Effector CD4-positive, alpha-beta T cell (primary cell): ENCODE results near the gene TREML2.
A peak's percentile ranks its signal among the peaks of the same experiment; 100 is the strongest.
"Not testable (repeated sequence)": the region's sequence is repeated elsewhere in the genome, so short reads cannot be mapped to it uniquely, and the experiment has no call there.

Experiments used
- DNase-seq: peaks from one replicate; pipeline ENCODE4 v3.0.0-alpha.2; 2020

Gene TREML2

DNA sequence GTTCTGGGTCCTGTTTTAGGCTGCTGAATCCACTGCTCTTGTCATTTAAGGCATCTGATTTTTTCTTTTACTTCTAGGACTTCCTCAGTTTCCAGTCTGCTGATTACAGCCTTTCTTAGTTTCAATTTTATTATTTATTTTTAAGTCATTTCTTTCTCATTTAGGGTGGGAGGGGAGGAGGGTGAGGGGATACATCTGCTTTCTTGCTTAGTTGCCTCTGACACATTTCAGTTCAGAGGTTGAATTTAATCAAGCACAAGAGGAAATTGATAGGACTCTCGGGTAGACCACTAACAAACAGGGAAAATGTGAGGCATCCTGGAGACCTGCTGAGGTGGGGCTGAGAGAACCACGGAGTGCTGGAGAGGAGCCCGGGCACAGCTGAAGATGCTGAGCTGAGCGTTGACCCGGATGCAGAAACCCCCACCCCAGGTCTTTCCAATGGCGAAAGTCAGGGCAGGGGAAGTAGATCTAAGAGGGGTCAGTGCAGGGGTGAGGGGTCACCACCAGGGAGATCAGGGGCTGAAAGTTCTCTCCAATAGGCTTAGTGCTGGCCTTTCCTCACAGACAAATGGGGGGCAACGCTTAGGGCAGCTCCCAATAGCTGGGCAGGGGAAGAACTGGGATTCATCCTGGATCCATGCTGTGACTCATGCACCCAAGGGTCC lies 7.6 kb upstream of the TREML2 start:
- no peak for DNase-seq

DNA sequence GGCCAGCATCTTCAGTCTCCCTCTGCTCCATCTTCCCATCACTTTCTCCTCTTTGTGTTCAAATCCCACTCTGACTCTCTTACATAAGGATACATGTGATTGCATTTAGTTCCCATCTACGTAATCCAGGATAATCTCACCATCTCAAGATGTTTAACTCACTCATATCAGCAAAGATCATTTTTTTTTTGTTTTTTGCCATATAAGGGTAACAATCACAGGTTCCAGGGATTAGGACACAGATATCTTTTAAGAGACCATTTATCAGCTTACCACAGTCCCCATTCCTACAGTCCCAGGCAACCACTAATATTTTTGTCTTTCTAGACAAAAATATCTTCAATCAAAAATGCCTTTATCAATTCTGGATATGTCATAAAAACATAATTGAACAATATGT lies 3.2 kb upstream of the TREML2 start:
- DNase-seq, result no peak

DNA sequence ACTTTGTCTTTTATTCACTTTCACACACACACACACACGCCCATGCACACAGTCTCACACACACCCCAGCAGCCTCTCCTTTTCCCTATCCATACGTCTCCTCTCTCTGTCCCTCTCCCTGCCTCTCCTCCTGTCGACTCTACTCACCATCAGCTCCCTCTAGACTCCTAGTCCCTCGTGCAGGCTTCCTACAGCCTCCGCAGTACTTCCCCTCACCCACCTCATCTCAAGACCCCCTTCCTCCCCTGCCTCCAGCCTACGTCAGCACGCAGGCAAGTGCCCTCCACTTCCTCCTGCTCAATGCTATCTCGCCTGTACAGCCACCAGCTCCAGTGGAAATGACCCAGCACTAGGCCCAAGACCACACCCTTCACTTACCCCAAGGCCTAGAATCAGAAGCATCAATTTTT lies 820 bp upstream of the TREML2 start:
- DNase-seq, result no peak

DNA sequence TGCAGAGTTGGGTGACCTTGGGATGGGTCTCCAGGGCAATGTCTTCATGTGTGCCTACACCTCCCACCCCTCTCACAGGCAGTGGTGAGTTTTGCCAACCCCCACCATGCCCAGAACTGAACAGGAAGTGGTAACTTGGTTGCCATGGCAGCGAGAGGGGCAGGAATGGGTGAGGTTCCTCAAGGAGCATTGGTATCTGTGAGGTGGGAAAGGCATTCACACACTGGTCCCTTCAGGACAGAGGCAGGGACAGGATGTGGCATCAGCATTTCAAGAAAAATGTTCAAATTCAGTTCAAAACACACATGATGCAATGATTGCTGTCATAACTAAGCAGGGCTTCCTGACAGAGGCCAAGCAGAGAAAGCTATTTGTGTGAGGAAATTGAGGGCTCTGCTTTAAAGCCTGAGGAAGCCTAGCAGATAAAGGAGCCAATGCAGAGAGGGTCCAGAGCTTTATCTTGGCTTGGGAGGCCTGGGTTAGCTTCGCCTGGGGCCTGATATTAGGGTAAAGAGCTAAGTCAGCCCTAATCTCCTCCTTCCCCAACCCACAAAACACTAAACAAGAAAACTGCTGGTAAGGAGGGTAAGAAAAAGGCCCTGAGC lies 551 bp downstream of the TREML2 start:
- no peak for DNase-seq

DNA sequence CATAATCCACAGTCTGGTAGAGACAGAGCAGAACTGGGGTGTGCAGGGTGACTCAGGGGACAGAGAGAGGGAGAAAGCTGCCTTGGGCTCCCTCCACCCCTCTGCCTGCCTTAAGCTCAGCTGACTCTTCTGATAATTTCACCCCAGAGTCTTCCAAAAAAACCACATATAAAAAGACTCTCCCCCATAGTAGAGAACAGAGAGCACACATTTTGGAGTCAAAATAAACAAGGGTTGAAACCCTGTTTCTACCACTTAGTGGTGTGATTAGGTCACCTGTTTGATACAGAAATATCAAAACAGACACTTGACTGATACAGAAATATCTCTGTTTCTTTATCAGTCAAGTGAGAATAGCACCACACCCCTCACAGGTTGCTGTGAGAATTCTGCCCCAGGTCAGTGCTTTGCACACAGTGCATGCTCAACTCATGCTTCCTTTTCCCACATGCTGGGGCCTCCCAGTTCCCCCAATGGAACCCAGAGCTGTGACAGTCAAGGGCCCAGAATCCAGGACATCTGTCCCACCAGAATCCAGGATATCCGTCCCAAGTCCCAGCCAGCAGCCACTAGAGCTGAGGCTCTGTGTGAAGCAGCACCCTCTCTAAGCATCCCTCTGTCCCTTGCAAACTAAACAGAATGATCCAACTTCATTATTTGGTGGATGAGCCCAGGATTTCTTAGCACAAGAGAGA lies 1.2 kb downstream of the TREML2 start:
- no peak for DNase-seq

DNA sequence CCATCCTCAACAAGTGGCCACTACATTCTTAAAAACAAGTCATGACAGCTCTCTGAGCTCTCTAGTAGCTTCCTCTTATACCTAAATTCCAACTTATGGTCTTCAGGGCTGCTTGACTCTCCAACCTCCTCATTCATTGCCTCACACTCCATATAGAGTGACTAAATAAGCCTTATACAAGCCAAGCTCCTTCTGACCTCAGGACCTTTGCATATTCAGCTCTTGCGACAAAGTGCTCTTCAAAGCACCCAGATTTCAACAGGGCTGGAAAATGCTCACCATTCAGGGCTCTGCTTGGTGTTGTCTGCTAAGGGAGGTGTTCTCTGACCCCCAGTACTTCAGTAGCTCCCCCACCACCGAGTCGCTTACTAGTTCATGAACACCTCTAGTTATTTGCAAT lies 3.7 kb downstream of the TREML2 start:
- DNase-seq, result no peak

DNA sequence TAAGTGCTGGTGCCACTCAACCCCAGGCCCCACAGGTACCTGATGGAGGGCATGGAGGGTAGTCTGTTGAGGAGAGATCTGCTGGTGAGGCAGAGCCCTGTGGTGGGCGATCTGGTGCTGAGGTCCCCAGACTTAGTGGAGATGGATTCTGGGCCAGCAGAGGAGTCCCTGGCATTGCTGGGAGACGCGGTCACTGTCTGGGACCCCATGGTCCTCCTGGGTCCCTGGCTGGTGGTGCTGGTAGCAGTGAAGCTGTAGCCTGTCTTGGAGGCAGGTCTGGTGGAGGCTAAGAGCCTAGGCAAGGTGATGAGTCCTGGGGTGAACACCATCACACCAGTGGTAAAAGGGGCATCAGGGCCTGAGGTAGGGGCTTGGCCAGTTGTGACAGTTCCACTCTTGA lies 6.6 kb downstream of the TREML2 start:
- DNase-seq, result no peak

DNA sequence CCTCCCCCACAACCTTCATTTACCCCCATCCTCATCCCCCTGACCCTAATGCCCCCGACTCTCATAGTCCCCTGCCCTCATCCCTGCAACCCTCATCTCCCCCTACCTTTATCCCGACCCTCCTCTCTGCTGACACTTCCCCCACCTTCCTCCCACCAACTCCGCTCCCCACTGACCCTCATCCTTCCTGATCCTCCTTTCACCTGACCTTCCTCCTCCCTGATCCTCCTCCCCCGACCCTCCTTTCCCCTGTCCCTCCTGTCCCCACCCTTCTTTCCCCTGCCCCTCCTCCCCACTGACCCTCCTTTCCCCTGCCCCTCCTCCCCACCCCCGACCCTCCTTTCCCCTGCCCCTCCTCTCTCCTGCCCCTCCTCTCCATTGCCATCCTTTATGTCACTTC lies 7.1 kb downstream of the TREML2 start:
- DNase-seq, result no peak

DNA sequence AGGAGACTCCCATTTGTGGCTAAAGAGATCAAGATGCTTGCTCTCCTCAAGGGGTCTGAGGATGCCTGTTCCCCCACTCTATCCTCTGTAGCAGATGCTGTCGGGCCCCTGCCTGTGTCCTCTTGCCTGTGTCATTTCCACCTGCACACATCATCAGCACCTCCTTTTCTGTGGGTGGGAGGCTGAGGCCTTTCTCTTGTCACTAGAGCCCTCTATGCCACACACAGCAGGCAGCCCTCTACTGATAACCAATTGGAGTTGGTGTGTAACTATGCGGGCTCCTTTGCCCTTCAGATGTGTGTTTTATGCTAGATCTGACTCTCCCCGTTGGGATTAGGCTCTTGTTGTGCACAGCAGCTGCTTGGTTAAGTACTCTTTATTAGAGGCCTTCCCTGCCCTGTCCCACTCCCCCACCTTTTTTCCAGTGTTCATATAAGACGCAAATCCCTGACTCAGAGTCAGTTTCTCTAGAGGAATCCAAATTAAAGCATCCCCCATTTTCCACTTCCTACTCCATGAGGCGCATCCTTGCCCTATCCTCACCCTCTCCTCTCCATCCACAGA lies 7.7 kb downstream of the TREML2 start:
- DNase-seq, result no peak

DNA sequence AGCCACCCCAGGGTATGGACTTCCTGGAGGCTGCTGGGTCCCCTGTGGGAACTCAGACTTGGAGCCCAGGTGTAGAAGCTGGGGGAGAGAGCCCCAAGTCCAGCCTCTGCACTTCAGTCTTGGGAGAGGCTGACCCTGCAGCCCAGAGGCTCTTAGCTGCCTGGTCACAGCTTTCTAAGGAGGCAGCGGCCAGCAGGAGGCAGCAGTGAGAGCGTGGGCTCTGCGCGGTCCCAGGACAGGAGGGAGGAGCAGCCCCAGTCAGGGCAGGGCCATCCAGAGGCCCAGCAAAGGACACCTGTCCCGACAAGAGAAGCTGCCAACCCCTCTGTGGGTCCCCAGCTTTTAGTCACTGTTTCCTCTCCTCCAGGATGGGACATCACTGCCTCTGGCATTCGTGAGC lies 9.4 kb downstream of the TREML2 start:
- DNase-seq, result no peak

DNA sequence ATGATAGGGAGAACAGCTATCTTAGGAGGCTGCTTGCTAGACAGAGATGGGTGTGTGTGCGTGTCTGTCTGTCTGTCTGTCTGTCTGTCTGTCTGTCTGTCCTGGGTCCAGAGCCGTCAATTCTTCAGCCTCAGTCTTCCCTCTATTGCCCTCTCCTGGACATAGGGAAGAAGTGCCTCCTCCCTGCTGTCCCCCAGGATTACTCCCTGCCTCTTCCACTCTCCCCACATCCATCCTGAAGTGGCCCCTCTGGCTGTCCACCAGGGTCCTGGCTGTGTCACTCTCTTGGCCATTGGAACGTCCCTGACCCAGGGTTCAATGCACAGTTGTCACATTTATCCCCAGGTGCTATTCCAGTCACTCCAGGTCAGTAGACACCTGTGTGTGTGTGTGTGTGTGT lies 10.2 kb downstream of the TREML2 start:
- no peak for DNase-seq

DNA sequence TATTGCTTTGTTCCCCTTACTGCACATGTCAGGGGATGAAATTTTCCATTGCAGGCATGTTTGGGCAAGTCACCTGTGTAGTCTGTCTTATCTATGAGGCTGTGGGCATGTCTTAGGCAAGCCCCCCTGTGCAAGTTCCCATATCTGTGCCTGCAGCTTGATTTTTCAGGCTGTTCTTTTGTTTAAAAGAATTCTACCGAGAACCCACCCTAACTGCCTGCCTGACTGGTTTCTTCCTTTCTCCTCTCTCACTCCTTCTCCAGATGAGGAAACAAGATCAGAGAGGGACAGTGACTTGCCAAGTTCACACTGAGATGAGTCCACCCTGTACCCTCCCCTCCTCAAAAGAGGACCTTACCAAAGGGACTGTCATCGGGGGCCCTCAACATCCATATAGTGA lies 11.0 kb downstream of the TREML2 start:
- no peak for DNase-seq

DNA sequence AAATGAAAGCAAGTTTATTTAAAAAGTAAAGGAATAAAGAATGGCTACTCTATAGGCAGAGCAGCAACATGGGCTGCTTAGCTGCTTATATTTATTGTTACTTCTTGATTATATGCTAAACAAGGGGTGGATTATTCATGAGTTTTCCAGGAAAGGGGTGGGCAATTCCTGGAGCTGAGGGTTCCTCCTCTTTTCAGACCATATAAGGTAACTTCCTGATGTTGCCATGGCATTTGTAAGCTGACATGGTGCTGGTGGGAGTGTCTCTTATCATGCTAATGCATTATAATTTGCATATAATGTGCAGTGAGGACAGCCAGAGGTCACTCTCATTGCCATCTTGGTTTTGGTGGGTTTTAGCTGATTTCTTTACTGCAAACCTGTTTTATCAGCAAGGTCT lies 11.9 kb downstream of the TREML2 start:
- DNase-seq, result not testable (repeated sequence)

DNA sequence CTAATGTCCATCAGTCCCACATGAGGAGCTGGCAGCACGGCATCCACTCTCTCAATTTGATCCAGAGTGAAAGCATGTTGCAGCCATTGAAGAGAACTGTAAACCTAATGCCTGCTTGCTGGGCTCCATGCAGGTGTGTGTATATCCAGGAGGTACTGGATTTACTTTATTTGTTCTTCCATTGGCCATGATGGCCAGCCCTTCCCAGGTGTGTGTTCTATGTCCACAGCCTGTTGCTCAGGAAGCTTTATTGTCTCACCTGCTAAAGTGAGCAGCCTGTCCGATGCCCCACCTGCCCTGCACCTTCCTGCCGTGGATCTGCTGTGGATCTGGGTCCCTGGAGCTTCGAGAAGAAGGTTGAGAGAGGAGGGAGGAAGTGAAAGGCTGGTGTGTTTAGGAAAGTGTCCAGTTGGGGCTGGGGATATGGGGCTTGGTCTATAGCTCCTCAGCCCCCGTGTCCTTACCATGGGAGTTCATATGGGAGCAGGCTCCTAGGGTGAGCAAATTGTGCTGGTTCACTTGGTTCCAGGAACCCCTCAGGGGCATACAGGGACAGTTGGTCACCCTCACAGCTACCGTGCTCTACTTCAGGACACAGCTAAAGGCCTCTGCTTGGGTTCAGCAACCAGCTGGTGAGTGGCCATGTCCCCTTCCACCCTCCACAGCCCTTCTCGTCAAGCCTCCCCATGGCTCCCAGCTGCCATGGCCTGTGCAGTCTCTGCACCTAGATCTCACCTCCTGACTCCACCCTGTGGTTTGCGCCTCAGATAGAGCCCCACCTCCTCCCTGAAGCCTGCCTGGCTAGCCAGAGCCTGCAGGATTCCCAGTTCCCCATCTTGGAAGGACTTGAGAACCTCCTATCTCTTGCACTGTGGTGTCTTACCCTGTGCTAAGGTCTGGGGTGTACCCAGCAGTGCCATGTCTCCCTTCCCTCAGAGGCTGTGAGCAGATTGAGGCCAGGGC lies 12.7 kb downstream of the TREML2 start:
- no peak for DNase-seq

DNA sequence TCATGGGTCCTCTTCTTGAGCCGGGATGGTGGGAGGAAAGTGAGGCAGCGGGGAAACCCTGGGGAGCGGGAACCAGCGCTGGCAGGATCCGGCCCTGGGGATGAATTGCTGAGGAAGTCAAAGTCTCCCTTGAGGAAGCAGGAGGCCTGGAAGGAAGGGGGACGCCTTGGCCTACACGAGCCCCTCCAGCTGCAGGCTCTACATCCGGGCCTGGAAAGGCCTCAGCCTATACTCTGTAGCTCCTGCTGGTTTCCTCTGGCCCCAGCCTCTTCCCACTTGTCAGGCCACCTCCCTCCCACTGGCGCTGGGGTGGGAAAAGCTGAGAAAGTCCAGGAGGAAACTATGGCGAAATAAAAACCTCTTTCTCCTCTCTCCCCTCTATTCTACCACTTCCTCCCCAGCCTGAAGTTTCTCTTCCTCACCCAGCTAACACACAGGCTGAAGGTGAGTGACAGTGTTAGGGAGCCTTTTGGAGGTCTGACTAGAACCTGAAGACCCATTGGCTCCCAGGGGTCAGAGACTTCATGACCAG lies 14.9 kb downstream of the TREML2 start:
- DNase-seq, result no peak

DNA sequence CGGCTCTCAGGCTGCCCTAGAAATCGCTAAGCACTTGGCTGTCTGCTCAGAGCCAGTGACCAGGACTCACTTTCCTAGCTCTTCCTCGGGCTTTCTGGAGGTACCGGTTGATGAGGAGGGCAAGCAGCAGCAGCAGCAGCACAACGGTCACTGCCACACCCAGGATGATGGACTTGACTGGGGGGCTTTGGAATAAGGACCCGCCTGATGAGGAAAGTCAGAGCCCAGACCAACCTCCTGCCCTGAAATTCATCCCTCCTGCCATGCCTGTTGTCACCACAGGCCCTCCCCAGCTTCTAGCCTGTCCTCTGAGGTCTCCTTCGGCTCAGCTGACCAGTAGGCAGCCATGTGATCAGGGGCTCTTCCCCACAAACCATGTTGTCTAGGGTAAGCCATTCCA lies 16.2 kb downstream of the TREML2 start:
- no peak for DNase-seq

DNA sequence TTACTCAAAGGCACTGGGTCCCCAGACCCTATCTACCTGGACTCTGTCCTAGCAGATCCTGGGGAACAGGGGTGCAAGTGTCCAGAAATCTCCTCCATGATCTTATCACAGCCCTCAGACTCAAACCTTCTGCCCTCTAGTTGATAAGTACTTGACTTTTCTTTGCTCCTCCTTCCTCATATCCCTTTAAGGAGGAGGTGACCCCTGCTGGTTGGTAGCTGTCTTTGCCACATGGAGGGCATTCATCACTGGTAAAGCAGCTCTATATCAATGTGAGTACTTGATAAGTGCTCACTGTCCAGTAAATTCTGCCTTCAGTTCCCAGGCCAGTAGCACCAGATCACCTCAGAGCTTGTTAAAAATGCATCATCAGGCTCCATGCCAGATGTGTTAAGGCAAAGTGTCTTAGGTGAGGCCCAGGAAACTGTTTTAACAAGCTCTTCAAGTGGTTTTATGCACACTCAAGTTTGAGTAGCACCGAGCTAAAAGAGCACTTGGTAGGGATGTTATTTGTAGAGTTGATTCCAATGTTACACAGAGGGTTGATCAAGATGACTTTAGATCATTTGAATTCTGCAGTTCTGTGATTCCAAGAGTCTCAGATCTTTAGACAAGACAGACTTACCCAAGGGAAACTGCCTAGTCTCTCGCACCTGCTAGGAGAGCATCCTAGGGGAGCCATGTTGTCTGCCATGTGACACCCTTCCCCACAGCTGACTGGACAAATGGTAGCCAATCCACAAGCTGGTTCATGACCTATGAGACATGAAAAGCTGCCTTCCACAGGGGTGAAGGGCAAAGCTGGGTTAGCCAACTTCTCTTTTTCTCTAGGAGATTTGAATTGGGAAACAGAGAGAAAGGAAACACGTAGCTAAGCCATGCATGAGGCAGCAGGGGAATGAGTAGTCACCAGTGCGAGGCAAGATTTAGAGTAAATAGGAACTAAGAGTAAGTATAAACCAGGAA lies 18.6 kb downstream of the TREML2 start:
- DNase-seq, result peak; percentile 38

DNA sequence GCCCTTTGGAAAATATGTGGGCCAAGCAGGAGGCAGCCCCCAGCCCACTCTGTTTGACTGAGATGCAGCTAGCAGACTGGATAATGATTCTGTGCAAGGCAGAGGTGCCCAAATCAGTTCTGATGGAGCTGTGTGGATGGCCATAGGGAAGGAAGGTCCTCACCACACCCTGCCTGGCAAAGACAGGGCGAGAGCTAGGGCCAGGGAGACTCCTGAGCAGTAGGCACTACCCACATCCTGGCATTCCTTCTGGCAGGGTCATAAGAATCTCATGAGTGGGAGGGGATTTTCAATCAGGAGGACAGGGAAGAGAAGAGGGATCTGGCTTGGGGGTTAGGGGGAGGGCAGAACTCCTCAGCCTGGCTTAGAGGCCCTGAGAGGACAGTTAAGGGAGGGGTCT lies 19.4 kb downstream of the TREML2 start:
- no peak for DNase-seq

DNA sequence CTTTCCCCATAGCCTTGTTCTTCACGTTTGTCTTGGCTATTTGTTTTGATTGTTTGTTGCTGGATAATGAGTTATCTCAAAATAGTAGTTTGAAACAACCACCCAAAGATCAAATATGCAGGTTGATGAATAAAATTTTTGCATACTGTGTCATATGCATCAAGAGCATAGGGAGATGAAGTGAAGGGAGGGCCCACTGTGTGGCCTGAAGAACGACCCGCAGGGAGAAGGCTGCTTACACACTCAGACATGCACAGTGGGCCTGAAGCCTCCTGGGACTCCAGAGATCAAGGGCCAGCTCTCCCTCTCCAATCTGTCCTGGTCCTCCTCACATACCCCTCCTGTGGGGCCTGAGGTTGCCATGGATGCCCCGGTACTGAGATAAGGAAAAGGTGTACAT lies 21.8 kb downstream of the TREML2 start:
- no peak for DNase-seq

DNA sequence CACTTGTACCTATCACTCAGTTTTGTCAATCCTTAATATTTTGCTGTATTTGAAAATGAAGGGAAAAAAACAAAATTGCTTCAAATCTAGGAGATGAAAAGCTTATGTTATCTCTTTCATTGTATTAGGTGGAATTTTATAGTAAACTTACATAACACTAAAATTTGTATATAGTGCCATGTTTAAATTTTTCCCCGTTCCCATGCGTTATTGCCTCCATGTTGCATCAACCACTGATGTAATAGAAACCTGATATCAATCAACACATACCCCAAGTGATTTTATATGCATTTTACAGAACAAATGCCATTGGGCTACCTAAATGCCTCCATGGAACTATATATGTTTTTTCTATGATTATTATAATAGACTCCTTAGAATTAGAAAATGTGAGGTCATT lies 23.3 kb downstream of the TREML2 start:
- DNase-seq, result no peak

DNA sequence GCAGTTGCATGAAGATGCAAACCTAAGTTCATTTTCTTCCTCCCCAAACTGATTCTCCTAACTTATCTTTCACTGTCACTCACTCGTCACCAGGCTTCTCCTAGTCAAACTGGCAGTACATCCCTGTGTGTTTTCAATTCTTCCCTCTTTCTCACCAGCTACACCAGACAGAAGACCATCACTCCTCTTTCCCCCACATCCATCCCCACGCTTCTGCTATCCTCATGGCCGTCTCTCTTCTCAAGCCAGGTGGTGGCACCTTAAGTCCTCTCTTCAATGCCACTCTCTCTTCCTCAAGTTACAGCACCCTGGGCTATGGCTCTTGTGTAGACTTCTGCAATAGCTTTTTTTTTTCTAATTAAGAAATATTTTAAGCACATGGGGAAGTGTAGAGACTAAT lies 23.7 kb downstream of the TREML2 start:
- DNase-seq, result no peak
